Tibial nerve (tissue), 4 donors: ENCODE measurements around the gene PPP1R16B.

Source experiments
- EP300 ChIP-seq, 2 donors: sonication (generic); formaldehyde crosslinking; IDR thresholded peaks; one replicate each; pipeline ENCODE4 v1.6.1; 2017; ENCODE audit warnings: antibody characterized with exemption in 2 of 2, mild to moderate bottlenecking in 1 of 2
- POLR2A ChIP-seq, 2 donors: fragments of 450-650 bp; IDR thresholded peaks; one replicate each; pipeline ENCODE4 v1.6.1; 2017; ENCODE audit warnings: antibody characterized with exemption in 2 of 2, mild to moderate bottlenecking in 2 of 2, moderate library complexity in 2 of 2
- TF ChIP-seq, protein P1 (sequence below), 5 experiments: fragments of 200-600 bp in 3 of 5; fragments of 450-650 bp in 2 of 5; sonication (generic) in 3 of 5; IDR thresholded peaks; one replicate each; pipeline ENCODE4 v1.5.1; 2016 to 2019; ENCODE audit warnings: antibody characterized with exemption in 5 of 5, mild to moderate bottlenecking in 3 of 5, moderate library complexity in 2 of 5

GRCh38 chr20:38893056-38893564 is 87.6 kb downstream of the PPP1R16B start:
- TF ChIP-seq EP300 (IDR thresholded peaks at IDR 0.05), result no peak
- TF ChIP-seq, protein P1, sequence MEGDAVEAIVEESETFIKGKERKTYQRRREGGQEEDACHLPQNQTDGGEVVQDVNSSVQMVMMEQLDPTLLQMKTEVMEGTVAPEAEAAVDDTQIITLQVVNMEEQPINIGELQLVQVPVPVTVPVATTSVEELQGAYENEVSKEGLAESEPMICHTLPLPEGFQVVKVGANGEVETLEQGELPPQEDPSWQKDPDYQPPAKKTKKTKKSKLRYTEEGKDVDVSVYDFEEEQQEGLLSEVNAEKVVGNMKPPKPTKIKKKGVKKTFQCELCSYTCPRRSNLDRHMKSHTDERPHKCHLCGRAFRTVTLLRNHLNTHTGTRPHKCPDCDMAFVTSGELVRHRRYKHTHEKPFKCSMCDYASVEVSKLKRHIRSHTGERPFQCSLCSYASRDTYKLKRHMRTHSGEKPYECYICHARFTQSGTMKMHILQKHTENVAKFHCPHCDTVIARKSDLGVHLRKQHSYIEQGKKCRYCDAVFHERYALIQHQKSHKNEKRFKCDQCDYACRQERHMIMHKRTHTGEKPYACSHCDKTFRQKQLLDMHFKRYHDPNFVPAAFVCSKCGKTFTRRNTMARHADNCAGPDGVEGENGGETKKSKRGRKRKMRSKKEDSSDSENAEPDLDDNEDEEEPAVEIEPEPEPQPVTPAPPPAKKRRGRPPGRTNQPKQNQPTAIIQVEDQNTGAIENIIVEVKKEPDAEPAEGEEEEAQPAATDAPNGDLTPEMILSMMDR (IDR thresholded peaks at IDR 0.05), result no peak
- TF ChIP-seq POLR2A (IDR thresholded peaks at IDR 0.05), result no peak
